HG03103 (cell line): ENCODE results near the gene THSD4.

Experiments used
- ATAC-seq: cut with Tn5 transposase; IDR thresholded peaks from one replicate; pipeline ENCODE4 v1.9.1; 2021; ENCODE audit warnings: low read depth; ENCODE audit not compliant: unreplicated experiment

THSD4 gene

GRCh38 chr15:71505962-71506361, 390.7 kb downstream of the THSD4 start:
- ATAC-seq: no peak

- no peak for ATAC-seq
Measured at GRCh38 chr15:71506946-71507345, 391.7 kb downstream of the THSD4 start.

- ATAC-seq: no peak
Measured at GRCh38 chr15:71508081-71508682, 392.9 kb downstream of the THSD4 start.

GRCh38 chr15:71509139-71509538, 393.9 kb downstream of the THSD4 start:
- ATAC-seq: no peak

- ATAC-seq: no peak
Measured at GRCh38 chr15:71510763-71511162, 395.5 kb downstream of the THSD4 start.

- ATAC-seq: no peak
Measured at GRCh38 chr15:71511796-71512681, 396.8 kb downstream of the THSD4 start.

- no peak for ATAC-seq
Measured at GRCh38 chr15:71512682-71513006, 397.4 kb downstream of the THSD4 start.

- no peak for ATAC-seq
Measured at GRCh38 chr15:71515375-71516186, 400.3 kb downstream of the THSD4 start.

GRCh38 chr15:71517751-71518150, 402.5 kb downstream of the THSD4 start:
- no peak for ATAC-seq

- no peak for ATAC-seq
Measured at GRCh38 chr15:71518661-71519060, 403.4 kb downstream of the THSD4 start.

- ATAC-seq: no peak
Measured at GRCh38 chr15:71526060-71526820, 411.0 kb downstream of the THSD4 start.

- no peak for ATAC-seq
Measured at GRCh38 chr15:71529361-71529760, 414.1 kb downstream of the THSD4 start.

GRCh38 chr15:71530116-71530515, 414.8 kb downstream of the THSD4 start:
- no peak for ATAC-seq

GRCh38 chr15:71532994-71533393, 417.7 kb downstream of the THSD4 start:
- no peak for ATAC-seq

GRCh38 chr15:71538181-71538580, 422.9 kb downstream of the THSD4 start:
- no peak for ATAC-seq

- ATAC-seq: no peak
Measured at GRCh38 chr15:71541746-71542145, 426.5 kb downstream of the THSD4 start.

GRCh38 chr15:71542836-71543235, 427.6 kb downstream of the THSD4 start:
- no peak for ATAC-seq

GRCh38 chr15:71543413-71543812, 428.1 kb downstream of the THSD4 start:
- no peak for ATAC-seq

- ATAC-seq: no peak
Measured at GRCh38 chr15:71545223-71545760, 430.0 kb downstream of the THSD4 start.

GRCh38 chr15:71545923-71546322, 430.7 kb downstream of the THSD4 start:
- ATAC-seq: no peak
